ENCODE results near the gene ZNF69. TPM values are rescaled to one million over a fixed set of nuclear protein-coding genes. Genes with fewer than 3 reads are reported as not detected.
"Not testable (repeated sequence)": the region's sequence is repeated elsewhere in the genome, so short reads cannot be mapped to it uniquely, and the experiment has no call there.

ZNF69 gene
- total RNA-seq, 1 donor from 2014 or later = 20.1 TPM

- Mint-ChIP-seq H3K9me3 (peaks cover 18% of the 10 kb centered on the region), H3K27me3 (no peaks in the 10 kb centered on the region)
- no peak for DNase-seq (ENCODE audit: extremely low spot score, unreplicated experiment)
These were observed 55.2 kb downstream of the ZNF69 start for GRCh38 chr19:11942843-11943108.

GRCh38 chr19:11944656-11945055, 57.1 kb downstream of the ZNF69 start:
- peaks cover 33% of the 10 kb centered on the region for H3K9me3 Mint-ChIP-seq

More at GRCh38 chr19:11942843-11943108, 55.2 kb downstream of the ZNF69 start:
- Mint-ChIP-seq H3K4me1 (ENCODE audit: unreplicated experiment) (no peaks in the 10 kb centered on the region), H3K27ac (no peak overlapping the region), H3K36me3 (peaks cover 78% of the 10 kb centered on the region), H3K4me3 (no peak overlapping the region)
- no peak for TF ChIP-seq CTCF (conservative IDR thresholded peaks at IDR 0.05)

GRCh38 chr19:11948646-11949045, 61.1 kb downstream of the ZNF69 start:
- H3K4me1 Mint-ChIP-seq (ENCODE audit: unreplicated experiment) = no peaks in the 10 kb centered on the region
- no peak for TF ChIP-seq CTCF (conservative IDR thresholded peaks at IDR 0.05)
- H3K9me3 Mint-ChIP-seq = peaks cover 29% of the 10 kb centered on the region
- H3K27me3 Mint-ChIP-seq = no peaks in the 10 kb centered on the region
- no peak overlapping the region for H3K27ac Mint-ChIP-seq
- DNase-seq (ENCODE audit: extremely low spot score, unreplicated experiment) = no peak
- no peak overlapping the region for H3K4me3 Mint-ChIP-seq
- H3K36me3 Mint-ChIP-seq = peaks cover 86% of the 10 kb centered on the region

More at GRCh38 chr19:11944656-11945055, 57.1 kb downstream of the ZNF69 start:
- Mint-ChIP-seq H3K4me3 (no peak overlapping the region), H3K27ac (no peak overlapping the region), H3K4me1 (ENCODE audit: unreplicated experiment) (no peaks in the 10 kb centered on the region), H3K36me3 (peaks cover 86% of the 10 kb centered on the region), H3K27me3 (no peaks in the 10 kb centered on the region)
- DNase-seq (ENCODE audit: extremely low spot score, unreplicated experiment) = no peak
- TF ChIP-seq CTCF (conservative IDR thresholded peaks at IDR 0.05) = no peak

- Mint-ChIP-seq H3K9me3 (peaks cover 29% of the 10 kb centered on the region), H3K36me3 (peaks cover 84% of the 10 kb centered on the region)
These were observed 61.6 kb downstream of the ZNF69 start for GRCh38 chr19:11949201-11949600.

GRCh38 chr19:11949614-11950080, 62.1 kb downstream of the ZNF69 start:
- H3K4me3 Mint-ChIP-seq = peak overlapping the region; percentile 10
- H3K27ac Mint-ChIP-seq; DNase-seq (ENCODE audit: extremely low spot score, unreplicated experiment); H3K27me3 Mint-ChIP-seq; H3K4me1 Mint-ChIP-seq (ENCODE audit: unreplicated experiment): not testable (repeated sequence)
- peaks cover 29% of the 10 kb centered on the region for H3K9me3 Mint-ChIP-seq
- H3K36me3 Mint-ChIP-seq = peaks cover 80% of the 10 kb centered on the region

More at GRCh38 chr19:11949201-11949600, 61.6 kb downstream of the ZNF69 start:
- H3K4me1 Mint-ChIP-seq (ENCODE audit: unreplicated experiment) = no peaks in the 10 kb centered on the region
- no peak overlapping the region for H3K27ac Mint-ChIP-seq
- H3K27me3 Mint-ChIP-seq = no peaks in the 10 kb centered on the region
- peak overlapping the region; percentile 10 for H3K4me3 Mint-ChIP-seq
- TF ChIP-seq CTCF (conservative IDR thresholded peaks at IDR 0.05) = no peak
- DNase-seq (ENCODE audit: extremely low spot score, unreplicated experiment) = no peak

GRCh38 chr19:11950312-11950711, 62.7 kb downstream of the ZNF69 start:
- H3K36me3 Mint-ChIP-seq = peaks cover 74% of the 10 kb centered on the region
- H3K27me3 Mint-ChIP-seq = no peaks in the 10 kb centered on the region
- peaks cover 29% of the 10 kb centered on the region for H3K9me3 Mint-ChIP-seq
- H3K4me3 Mint-ChIP-seq = no peak overlapping the region
- H3K4me1 Mint-ChIP-seq (ENCODE audit: unreplicated experiment) = no peaks in the 10 kb centered on the region
- TF ChIP-seq CTCF (conservative IDR thresholded peaks at IDR 0.05) = no peak
- H3K27ac Mint-ChIP-seq = no peak overlapping the region
- no peak for DNase-seq (ENCODE audit: extremely low spot score, unreplicated experiment)

Other genes with a start within 250 kb of the ZNF69 start
- 11.5 and 17.8 TPM in 2 replicates for gene ZNF823, start 148.8 kb upstream of the ZNF69 start, total RNA-seq (ENCODE audit: low replicate concordance)
- 4.1 and 6.3 TPM in 2 replicates for gene ZNF441, start 120.8 kb upstream of the ZNF69 start, total RNA-seq (ENCODE audit: low replicate concordance)
- gene ZNF491, start 89.3 kb upstream of the ZNF69 start, total RNA-seq (ENCODE audit: low replicate concordance) = 3.7 and 8.8 TPM in 2 replicates
- gene ZNF440, start 73.5 kb upstream of the ZNF69 start, total RNA-seq (ENCODE audit: low replicate concordance) = 20.7 and 25.5 TPM in 2 replicates
- 2.1 and 2.5 TPM in 2 replicates for gene ZNF439, start 39.1 kb upstream of the ZNF69 start, total RNA-seq (ENCODE audit: low replicate concordance)
- gene ZNF700, start 37.3 kb downstream of the ZNF69 start, total RNA-seq (ENCODE audit: low replicate concordance) = 14.1 and 16.1 TPM in 2 replicates
- gene ZNF763, start 77.3 kb downstream of the ZNF69 start, total RNA-seq (ENCODE audit: low replicate concordance) = 4.8 and 5.0 TPM in 2 replicates
- gene ZNF433, start 147.9 kb downstream of the ZNF69 start, total RNA-seq (ENCODE audit: low replicate concordance) = 8.9 and 11.9 TPM in 2 replicates
- gene ZNF878, start 165.2 kb downstream of the ZNF69 start, total RNA-seq (ENCODE audit: low replicate concordance) = 1.4 and 1.8 TPM in 2 replicates
- gene ZNF844, start 176.9 kb downstream of the ZNF69 start, total RNA-seq (ENCODE audit: low replicate concordance) = 11.2 and 20.7 TPM in 2 replicates

Measured in type B pancreatic cell (in vitro differentiated cells).